Adipose tissue (tissue), 3 donors: Measurements from ENCODE around the gene GPSM1. TPM values are rescaled to one million over a fixed set of nuclear protein-coding genes. Genes with fewer than 3 reads are reported as not detected.

ENCODE experiments used
- H3K27ac ChIP-seq: one replicate; pipeline ENCODE4 v1.5.1; 2013; ENCODE audit warnings: low read depth, low read length
- WGBS, 3 donors: extraction: QIAGEN DNeasy Blood & Tissue Kit; methylation state at CpG; one replicate each; pipeline ENCODE4 v1.1.7; 2013; 5-methylcytosine and 5-hydroxymethylcytosine counted together
- polyA plus RNA-seq, 3 donors: library from polyadenylated mRNA; stranded (reverse); fragments of 200-250 nt; gene quantifications; one replicate each; pipeline ENCODE4 v1.2.3, GENCODE V29; 2013
- donor health status: healthy with polysubstance abuse.
- donor health status: Bipolar disorder and iron deficiency.
- donor health status: healthy.

Gene GPSM1
- polyA plus RNA-seq, 3 donors = 5.8 to 14.9 (median 11.0) TPM

GRCh38 chr9:136300016-136300545, 27.3 kb upstream of the GPSM1 start:
- WGBS, 3 donors = 79 to 90% (median 86%) methylated on average over 14 of the region's 14 CpGs
- no peak overlapping the region for H3K27ac ChIP-seq

- 88 to 92% (median 89%) methylated on average over 13 of the region's 13 CpGs for WGBS, 3 donors
- no peak overlapping the region for H3K27ac ChIP-seq
These were observed 26.5 kb upstream of the GPSM1 start for GRCh38 chr9:136300866-136301265.

- 87 to 90% (median 89%) methylated on average over 12 of the region's 12 CpGs for WGBS, 3 donors
- H3K27ac ChIP-seq = no peak overlapping the region
These were observed 24.8 kb upstream of the GPSM1 start for GRCh38 chr9:136302527-136302926.

GRCh38 chr9:136303066-136303824, 24.1 kb upstream of the GPSM1 start:
- WGBS, 3 donors = 78 to 84% (median 80%) methylated on average over 34 of the region's 34 CpGs

GRCh38 chr9:136303825-136304416, 23.4 kb upstream of the GPSM1 start, which contains the start of gene CCDC187:
TSS of gene CCDC187 (minus strand) at chr9:136304094. CDS start at chr9:136303830, 264 bp downstream.
- no peak within 1 kb of the TSS for H3K27ac ChIP-seq
- 66 to 77% (median 75%) methylated on average over 22 of the region's 22 CpGs for WGBS, 3 donors

More at GRCh38 chr9:136303066-136303824, 24.1 kb upstream of the GPSM1 start:
- H3K27ac ChIP-seq = no peak overlapping the region

GRCh38 chr9:136304456-136304855, 22.9 kb upstream of the GPSM1 start:
- 84 to 85% (median 84%) methylated on average over 10 of the region's 10 CpGs for WGBS, 3 donors
- H3K27ac ChIP-seq = no peak overlapping the region

- 63 to 77% (median 73%) methylated on average over 13 of the region's 13 CpGs for WGBS, 3 donors
- no peak overlapping the region for H3K27ac ChIP-seq
These were observed 22.4 kb upstream of the GPSM1 start for GRCh38 chr9:136304981-136305380.

- H3K27ac ChIP-seq = no peak overlapping the region
- 40 to 71% (median 46%) methylated on average over 17 to 18 of the region's 18 CpGs for WGBS, 3 donors
These were observed 21.5 kb upstream of the GPSM1 start for GRCh38 chr9:136305804-136306203.

- WGBS, 3 donors = 33 to 56% (median 36%) methylated on average over 28 to 34 of the region's 34 CpGs
- H3K27ac ChIP-seq = no peak overlapping the region
These were observed 20.8 kb upstream of the GPSM1 start for GRCh38 chr9:136306211-136307208.

- H3K27ac ChIP-seq = no peak overlapping the region
- 68 to 77% (median 75%) methylated on average over 4 of the region's 4 CpGs for WGBS, 3 donors
These were observed 20.1 kb upstream of the GPSM1 start for GRCh38 chr9:136307215-136307750.

- no peak overlapping the region for H3K27ac ChIP-seq
- 76 to 97% (median 91%) methylated on average over 4 of the region's 4 CpGs for WGBS, 3 donors
These were observed 19.2 kb upstream of the GPSM1 start for GRCh38 chr9:136308006-136308701.

GRCh38 chr9:136308702-136309053, 18.7 kb upstream of the GPSM1 start:
- H3K27ac ChIP-seq = no peak overlapping the region

GRCh38 chr9:136309101-136309801, 18.1 kb upstream of the GPSM1 start:
- 51 to 76% (median 56%) methylated on average over 22 of the region's 22 CpGs for whole genome bisulfite sequencing, 3 donors
- no peak overlapping the region for H3K27ac ChIP-seq

GRCh38 chr9:136309806-136310220, 17.5 kb upstream of the GPSM1 start:
- WGBS, 3 donors = 85 to 92% (median 92%) methylated on average over 5 of the region's 5 CpGs
- H3K27ac ChIP-seq = no peak overlapping the region

- no peak overlapping the region for H3K27ac ChIP-seq
- WGBS, 3 donors = 50 to 64% (median 55%) methylated on average over 25 to 28 of the region's 28 CpGs
These were observed 16.9 kb upstream of the GPSM1 start for GRCh38 chr9:136310273-136311030.
